HG03025 (cell line): Measurements from ENCODE around the gene TOP3A.

Source experiments
- ATAC-seq: cut with Tn5 transposase; IDR thresholded peaks from one replicate; pipeline ENCODE4 v1.9.1; 2021; ENCODE audit warnings: mild to moderate bottlenecking, moderate library complexity; ENCODE audit not compliant: unreplicated experiment, low FRiP score

TOP3A gene

GRCh38 chr17:18235743-18236256 is 79.0 kb downstream of the TOP3A start:
- ATAC-seq = no peak

- ATAC-seq = no peak
Observed at GRCh38 chr17:18234853-18235380, 79.9 kb downstream of the TOP3A start.

GRCh38 chr17:18233803-18234518 is 80.8 kb downstream of the TOP3A start:
- no peak for ATAC-seq

GRCh38 chr17:18231164-18231563 is 83.6 kb downstream of the TOP3A start:
- ATAC-seq = no peak

- no peak for ATAC-seq
Observed at GRCh38 chr17:18230288-18231141, 84.3 kb downstream of the TOP3A start.

GRCh38 chr17:18229771-18230170 is 85.0 kb downstream of the TOP3A start:
- no peak for ATAC-seq

GRCh38 chr17:18229254-18229653 is 85.5 kb downstream of the TOP3A start:
- no peak for ATAC-seq

- no peak for ATAC-seq
Observed at GRCh38 chr17:18228176-18228682, 86.6 kb downstream of the TOP3A start.

GRCh38 chr17:18227635-18228034 is 87.2 kb downstream of the TOP3A start:
- ATAC-seq = no peak

GRCh38 chr17:18226284-18226945 is 88.4 kb downstream of the TOP3A start:
- ATAC-seq = no peak

- peak; percentile 24 for ATAC-seq
Observed at GRCh38 chr17:18225642-18226283, 89.0 kb downstream of the TOP3A start.

- peak; percentile 77 for ATAC-seq
Observed at GRCh38 chr17:18225121-18225641, 89.6 kb downstream of the TOP3A start, which contains the start of gene LLGL1. TSS of gene LLGL1 (plus strand) at chr17:18225635. CDS start at chr17:18225683, 48 bp downstream.

GRCh38 chr17:18224387-18225120 is 90.2 kb downstream of the TOP3A start:
- no peak for ATAC-seq

GRCh38 chr17:18224053-18224386 is 90.8 kb downstream of the TOP3A start:
- ATAC-seq = no peak
